Ovary (tissue), 3 donors: ENCODE data around the gene MICA.

Experiments used
- CTCF ChIP-seq, 3 donors: fragments of 450-650 bp in 2 of 3; fragments of 200-600 bp in 1 of 3; IDR thresholded peaks; one replicate each; pipeline versions ENCODE4 v1.5.1 to v1.8.0; 2016 to 2022; ENCODE audit warnings: antibody characterized with exemption in 3 of 3, mild to moderate bottlenecking in 1 of 3
- POLR2A ChIP-seq: fragments of 450-650 bp; IDR thresholded peaks from one replicate; pipeline ENCODE4 v1.6.1; 2017; ENCODE audit warnings: antibody characterized with exemption, mild to moderate bottlenecking, moderate library complexity
- donor health status: DM: no; HTN: no; CAD: no.

- TF ChIP-seq CTCF (IDR thresholded peaks at IDR 0.05) (no peak), POLR2A (no peak)
Measured at GRCh38 chr6:31365864-31366263, 37.5 kb upstream of the MICA start.
